K562 (cell line): ENCODE data around the gene TRIP6. TPM values are rescaled to one million over a fixed set of nuclear protein-coding genes. Genes with fewer than 3 reads are reported as not detected.

Experiments
- ARHGAP35 ChIP-seq: fragments of 450-650 bp; IDR thresholded peaks from 2 replicates; pipeline ENCODE4 v1.6.1; 2018; ENCODE audit not compliant: partially characterized antibody
- BRD4 ChIP-seq: fragments of 200-600 bp; sonication (generic); IDR thresholded peaks from 2 replicates; pipeline ENCODE4 v1.6.1; 2017; ENCODE audit warnings: inconsistent platforms
- CBFB ChIP-seq: sonication (generic); formaldehyde crosslinking; IDR thresholded peaks from 2 replicates; pipeline ENCODE4 v1.4.0; 2020; ENCODE audit warnings: mild to moderate bottlenecking, missing genetic modification reagents
- CREB1 ChIP-seq, 2 experiments: sonication (generic) in 1 of 2; formaldehyde crosslinking in 1 of 2; IDR thresholded peaks; 2 replicates each; pipeline versions ENCODE4 v1.6.1 to v1.8.0; 2012 to 2022; ENCODE audit warnings: inconsistent platforms in 1 of 2, mild to moderate bottlenecking in 1 of 2, missing genetic modification reagents in 1 of 2, moderate library complexity in 1 of 2
- CREM ChIP-seq: IDR thresholded peaks from 2 replicates; pipeline ENCODE4 v1.6.1; 2014; ENCODE audit warnings: antibody characterized with exemption, low read depth
- FOXM1 ChIP-seq, 2 experiments: fragments of 450-650 bp in 1 of 2; sonication (generic) in 1 of 2; formaldehyde crosslinking in 1 of 2; IDR thresholded peaks; 2 replicates each; pipeline versions ENCODE4 v1.6.1 to v1.9.0; 2017 to 2022; ENCODE audit warnings: low read depth in 2 of 2, mild to moderate bottlenecking in 2 of 2, missing genetic modification reagents in 1 of 2, moderate library complexity in 1 of 2
- NFYB ChIP-seq: IDR thresholded peaks from 2 replicates; pipeline ENCODE4 v1.6.1; 2011; ENCODE audit warnings: mild to moderate bottlenecking, moderate library complexity; ENCODE audit not compliant: insufficient read length; ENCODE audit errors: extremely low read depth
- SMC3 ChIP-seq: conservative IDR thresholded peaks from 2 replicates; pipeline ENCODE4 v1.6.1; 2011; ENCODE audit warnings: low read depth, low read length, improper control_type of control experiment; ENCODE audit not compliant: insufficient read depth
- SREBF2 ChIP-seq: sonication (generic); formaldehyde crosslinking; IDR thresholded peaks from 2 replicates; pipeline ENCODE4 v1.4.0; 2020; ENCODE audit warnings: mild to moderate bottlenecking, missing genetic modification reagents
- STAG1 ChIP-seq: sonication (generic); formaldehyde crosslinking; IDR thresholded peaks from 2 replicates; pipeline ENCODE4 v1.5.0; 2020; ENCODE audit warnings: missing genetic modification reagents, borderline replicate concordance
- TARDBP ChIP-seq: fragments of 450-650 bp; IDR thresholded peaks from 2 replicates; pipeline ENCODE4 v1.6.1; 2016
- TEAD1 ChIP-seq, 2 experiments: fragments of 450-650 bp in 1 of 2; sonication (generic) in 1 of 2; formaldehyde crosslinking; IDR thresholded peaks; 2 replicates each; pipeline versions ENCODE4 v1.4.0 to v1.8.0; 2020 to 2022; ENCODE audit warnings: mild to moderate bottlenecking in 2 of 2, missing genetic modification reagents in 1 of 2
- TRIM28 ChIP-seq: fragments of 450-650 bp; IDR thresholded peaks from 2 replicates; pipeline ENCODE4 v1.6.1; 2017
- XRCC3 ChIP-seq: fragments of 450-650 bp; IDR thresholded peaks from 2 replicates; pipeline ENCODE4 v1.6.1; 2017; ENCODE audit warnings: mild to moderate bottlenecking, moderate library complexity
- polyA plus RNA-seq, 8 experiments: library from polyadenylated mRNA; depleted of rRNA in 4 of 8; stranded (reverse) in 5 of 8; unstranded in 3 of 8; fragments of >200 nt; fragmentation: Nextera tagmentation in 2 of 8; fragmentation: Illumina TruSeq in 1 of 8; extraction: Ambion mirVana in 2 of 8; extraction: Trizol in 1 of 8; gene quantifications; 2 replicates each; pipeline versions ENCODE4 v1.2.1 to v1.2.3, GENCODE V29; 2011 to 2014; ENCODE audit warnings: inconsistent platforms in 1 of 8, missing spikeins in 1 of 8
- total RNA-seq, 7 experiments: library from RNA; depleted of rRNA in 6 of 7; stranded (reverse); fragments of >200 nt in 6 of 7; fragmentation: Illumina TruSeq in 2 of 7; extraction: Trizol in 2 of 7; gene quantifications; 2 replicates each; pipeline versions ENCODE4 v1.2.1 to v1.2.3, GENCODE V29; 2011 to 2021; ENCODE audit warnings: low replicate concordance in 1 of 7
- TF ChIP-seq, protein P1 (sequence below): fragments of 450-650 bp; IDR thresholded peaks from 2 replicates; pipeline ENCODE4 v1.6.1; 2017; ENCODE audit warnings: mild to moderate bottlenecking, moderate library complexity
- TF ChIP-seq, protein P2 (sequence below): fragments of 200-800 bp; sonication (Bioruptor generic); IDR thresholded peaks from 2 replicates; pipeline ENCODE4 v1.6.1; 2017; ENCODE audit warnings: missing genetic modification characterization, missing compliant biosample characterization
- TF ChIP-seq, protein P3 (sequence below): sonication (generic); formaldehyde crosslinking; IDR thresholded peaks from 2 replicates; pipeline ENCODE4 v1.4.0; 2020; ENCODE audit warnings: mild to moderate bottlenecking, missing genetic modification reagents
- TF ChIP-seq, protein P4 (sequence below), 2 experiments: fragments of 450-650 bp; conservative IDR thresholded peaks; 2 replicates each; pipeline ENCODE4 v1.6.1; 2017; ENCODE audit warnings: mild to moderate bottlenecking in 2 of 2, moderate library complexity in 2 of 2
- TF ChIP-seq, protein P5 (sequence below): fragments of 450-650 bp; formaldehyde crosslinking; IDR thresholded peaks from 2 replicates; pipeline ENCODE4 v1.4.0; 2020; ENCODE audit warnings: mild to moderate bottlenecking, moderate library complexity

The TRIP6 gene
- total and polyA plus RNA-seq, 9 of the 15 experiments (the other 6 are each of a cell fraction or from before 2014, with no cell fraction given), result 5.9 to 141 (median 54.0) TPM

DNA sequence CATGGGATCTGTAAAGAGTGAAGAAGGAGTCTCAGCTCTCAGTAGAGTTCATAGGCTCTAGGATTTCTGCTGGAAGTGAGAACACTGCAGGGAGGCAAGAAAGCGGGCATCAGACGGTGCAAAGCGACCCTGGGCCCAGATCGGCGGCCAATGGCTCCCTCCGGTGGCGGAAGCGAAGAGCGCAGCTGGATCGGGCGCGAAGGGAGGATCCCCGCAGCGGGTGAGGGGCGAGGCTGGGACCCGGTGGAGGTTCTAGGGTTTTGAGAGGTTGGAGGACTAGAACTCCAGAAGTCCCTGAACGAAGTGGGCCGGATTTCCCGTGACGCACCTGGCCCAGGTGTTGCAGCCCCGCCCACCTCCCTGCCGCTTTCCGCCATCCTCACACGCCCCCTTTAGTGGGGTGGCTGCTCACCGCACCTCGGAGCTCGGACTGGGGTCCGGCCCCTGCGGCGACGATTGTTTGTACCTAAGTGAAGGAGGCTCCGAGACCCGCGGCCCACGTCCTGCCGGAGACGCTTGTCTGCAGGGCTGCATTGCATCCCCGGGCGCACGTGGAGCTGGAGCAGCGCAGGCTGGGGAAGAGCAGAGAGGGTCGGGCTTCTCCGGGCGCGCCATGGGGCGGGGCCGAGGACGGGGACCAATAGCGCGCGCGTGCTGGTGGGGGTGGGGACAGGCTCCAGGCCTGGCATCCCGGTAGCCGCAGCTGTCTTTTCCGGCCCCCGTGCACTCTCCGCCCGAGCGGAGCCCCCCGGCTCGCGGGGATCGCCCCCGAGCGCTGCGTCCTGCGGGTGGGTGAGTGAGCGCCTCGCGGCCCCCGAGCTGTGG, 14.9 kb upstream of the TRIP6 start, which contains the start of gene SLC12A9 (continued):
- TF ChIP-seq, protein P1, sequence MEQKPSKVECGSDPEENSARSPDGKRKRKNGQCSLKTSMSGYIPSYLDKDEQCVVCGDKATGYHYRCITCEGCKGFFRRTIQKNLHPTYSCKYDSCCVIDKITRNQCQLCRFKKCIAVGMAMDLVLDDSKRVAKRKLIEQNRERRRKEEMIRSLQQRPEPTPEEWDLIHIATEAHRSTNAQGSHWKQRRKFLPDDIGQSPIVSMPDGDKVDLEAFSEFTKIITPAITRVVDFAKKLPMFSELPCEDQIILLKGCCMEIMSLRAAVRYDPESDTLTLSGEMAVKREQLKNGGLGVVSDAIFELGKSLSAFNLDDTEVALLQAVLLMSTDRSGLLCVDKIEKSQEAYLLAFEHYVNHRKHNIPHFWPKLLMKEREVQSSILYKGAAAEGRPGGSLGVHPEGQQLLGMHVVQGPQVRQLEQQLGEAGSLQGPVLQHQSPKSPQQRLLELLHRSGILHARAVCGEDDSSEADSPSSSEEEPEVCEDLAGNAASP, result no peak
- TF ChIP-seq FOXM1 (IDR thresholded peaks at IDR 0.05; ENCODE audit: low read depth) (no peak), FOXM1 (CRISPR knock-in tag; IDR thresholded peaks at IDR 0.05; ENCODE audit: low read depth) (0 out of 2 replicates have a peak, but pooled peaks have one; percentile 29), TEAD1 (CRISPR knock-in tag; IDR thresholded peaks at IDR 0.05) (peak in 1 of 2 experiments; percentile 56; a peak in 1 of 4 replicates), XRCC3 (no peak), STAG1 (CRISPR knock-in tag) (peak; percentile 93), CREM (peak; percentile 30; the same call in 1 of the 2 replicates), BRD4 (no peak), TARDBP (no peak), CBFB (CRISPR knock-in tag) (peak; percentile 92), ARHGAP35 (no peak), CREB1 (IDR thresholded peaks at IDR 0.05) (peak; percentile 16; the same call in 1 of the 2 replicates), CREB1 (CRISPR knock-in tag; IDR thresholded peaks at IDR 0.05) (0 out of 2 replicates have a peak, but pooled peaks have one; percentile 28), SREBF2 (CRISPR knock-in tag) (peak; percentile 91; the same call in 1 of the 2 replicates), NFYB (peak; percentile 81), SMC3 (peak; percentile 96), TRIM28 (0 out of 2 replicates have a peak, but pooled peaks have one; percentile 26)
- TF ChIP-seq, protein P2, sequence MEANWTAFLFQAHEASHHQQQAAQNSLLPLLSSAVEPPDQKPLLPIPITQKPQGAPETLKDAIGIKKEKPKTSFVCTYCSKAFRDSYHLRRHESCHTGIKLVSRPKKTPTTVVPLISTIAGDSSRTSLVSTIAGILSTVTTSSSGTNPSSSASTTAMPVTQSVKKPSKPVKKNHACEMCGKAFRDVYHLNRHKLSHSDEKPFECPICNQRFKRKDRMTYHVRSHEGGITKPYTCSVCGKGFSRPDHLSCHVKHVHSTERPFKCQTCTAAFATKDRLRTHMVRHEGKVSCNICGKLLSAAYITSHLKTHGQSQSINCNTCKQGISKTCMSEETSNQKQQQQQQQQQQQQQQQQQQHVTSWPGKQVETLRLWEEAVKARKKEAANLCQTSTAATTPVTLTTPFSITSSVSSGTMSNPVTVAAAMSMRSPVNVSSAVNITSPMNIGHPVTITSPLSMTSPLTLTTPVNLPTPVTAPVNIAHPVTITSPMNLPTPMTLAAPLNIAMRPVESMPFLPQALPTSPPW (CRISPR knock-in tag), result peak; percentile 44
- TF ChIP-seq, protein P3, sequence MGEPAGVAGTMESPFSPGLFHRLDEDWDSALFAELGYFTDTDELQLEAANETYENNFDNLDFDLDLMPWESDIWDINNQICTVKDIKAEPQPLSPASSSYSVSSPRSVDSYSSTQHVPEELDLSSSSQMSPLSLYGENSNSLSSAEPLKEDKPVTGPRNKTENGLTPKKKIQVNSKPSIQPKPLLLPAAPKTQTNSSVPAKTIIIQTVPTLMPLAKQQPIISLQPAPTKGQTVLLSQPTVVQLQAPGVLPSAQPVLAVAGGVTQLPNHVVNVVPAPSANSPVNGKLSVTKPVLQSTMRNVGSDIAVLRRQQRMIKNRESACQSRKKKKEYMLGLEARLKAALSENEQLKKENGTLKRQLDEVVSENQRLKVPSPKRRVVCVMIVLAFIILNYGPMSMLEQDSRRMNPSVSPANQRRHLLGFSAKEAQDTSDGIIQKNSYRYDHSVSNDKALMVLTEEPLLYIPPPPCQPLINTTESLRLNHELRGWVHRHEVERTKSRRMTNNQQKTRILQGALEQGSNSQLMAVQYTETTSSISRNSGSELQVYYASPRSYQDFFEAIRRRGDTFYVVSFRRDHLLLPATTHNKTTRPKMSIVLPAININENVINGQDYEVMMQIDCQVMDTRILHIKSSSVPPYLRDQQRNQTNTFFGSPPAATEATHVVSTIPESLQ (CRISPR knock-in tag), result peak; percentile 60; the same call in 1 of the 2 replicates
- TF ChIP-seq, protein P4, sequence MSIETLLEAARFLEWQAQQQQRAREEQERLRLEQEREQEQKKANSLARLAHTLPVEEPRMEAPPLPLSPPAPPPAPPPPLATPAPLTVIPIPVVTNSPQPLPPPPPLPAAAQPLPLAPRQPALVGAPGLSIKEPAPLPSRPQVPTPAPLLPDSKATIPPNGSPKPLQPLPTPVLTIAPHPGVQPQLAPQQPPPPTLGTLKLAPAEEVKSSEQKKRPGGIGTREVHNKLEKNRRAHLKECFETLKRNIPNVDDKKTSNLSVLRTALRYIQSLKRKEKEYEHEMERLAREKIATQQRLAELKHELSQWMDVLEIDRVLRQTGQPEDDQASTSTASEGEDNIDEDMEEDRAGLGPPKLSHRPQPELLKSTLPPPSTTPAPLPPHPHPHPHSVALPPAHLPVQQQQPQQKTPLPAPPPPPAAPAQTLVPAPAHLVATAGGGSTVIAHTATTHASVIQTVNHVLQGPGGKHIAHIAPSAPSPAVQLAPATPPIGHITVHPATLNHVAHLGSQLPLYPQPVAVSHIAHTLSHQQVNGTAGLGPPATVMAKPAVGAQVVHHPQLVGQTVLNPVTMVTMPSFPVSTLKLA (conservative IDR thresholded peaks at IDR 0.05), result peak; percentile 100
- TF ChIP-seq, protein P5, sequence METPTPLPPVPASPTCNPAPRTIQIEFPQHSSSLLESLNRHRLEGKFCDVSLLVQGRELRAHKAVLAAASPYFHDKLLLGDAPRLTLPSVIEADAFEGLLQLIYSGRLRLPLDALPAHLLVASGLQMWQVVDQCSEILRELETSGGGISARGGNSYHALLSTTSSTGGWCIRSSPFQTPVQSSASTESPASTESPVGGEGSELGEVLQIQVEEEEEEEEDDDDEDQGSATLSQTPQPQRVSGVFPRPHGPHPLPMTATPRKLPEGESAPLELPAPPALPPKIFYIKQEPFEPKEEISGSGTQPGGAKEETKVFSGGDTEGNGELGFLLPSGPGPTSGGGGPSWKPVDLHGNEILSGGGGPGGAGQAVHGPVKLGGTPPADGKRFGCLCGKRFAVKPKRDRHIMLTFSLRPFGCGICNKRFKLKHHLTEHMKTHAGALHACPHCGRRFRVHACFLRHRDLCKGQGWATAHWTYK (CRISPR knock-in tag), result no peak
